Liver (tissue), 2 donors: Measurements from ENCODE around the gene KRTAP4-12.

Experiments used
- CTCF ChIP-seq: fragments of 150-350 bp; IDR thresholded peaks from 2 replicates; pipeline ENCODE4 v1.5.1; 2017; ENCODE audit warnings: improper control_type of control experiment, low read depth, low read length; ENCODE audit not compliant: missing input control
- YY1 ChIP-seq: IDR thresholded peaks from 2 replicates; pipeline ENCODE4 v1.6.1; 2016; ENCODE audit warnings: antibody characterized with exemption, mild to moderate bottlenecking
- donor health status: healthy.

- TF ChIP-seq CTCF (no peak), YY1 (no peak)
Observed at GRCh38 chr17:41096055-41096454, 27.9 kb downstream of the KRTAP4-12 start.
